HTERT RPE-1 (cell line): ENCODE data around the gene TICAM2.

Experiments
- in situ Hi-C: fragments of 300-500 bp; cut with MboI; formaldehyde crosslinking; loops from 4 replicates; pipeline ENCODE4 v1.14.3; 2020; ENCODE audit warnings: low sequenced_read_pairs

Gene TICAM2

DNA sequence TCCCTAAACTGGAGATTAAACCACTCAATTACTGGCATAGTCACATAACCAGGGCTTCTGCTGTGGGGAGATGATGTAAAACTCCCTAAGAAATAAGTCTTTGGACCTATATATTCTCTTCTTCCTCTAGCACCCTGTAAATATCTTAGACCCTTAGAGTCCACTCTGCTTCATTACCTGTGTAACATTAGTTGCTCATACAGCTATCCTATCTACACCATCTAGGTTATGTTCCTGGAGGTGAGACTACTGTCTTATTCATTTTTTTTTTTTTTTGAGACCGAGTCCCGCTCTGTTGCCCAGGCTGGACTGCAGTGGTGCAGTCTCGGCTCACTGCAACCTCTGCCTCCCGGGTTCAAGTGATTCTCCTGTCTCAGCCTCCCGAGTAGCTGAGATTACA lies 9.6 kb upstream of the TICAM2 start:
- in situ Hi-C loops = no loop called here

DNA sequence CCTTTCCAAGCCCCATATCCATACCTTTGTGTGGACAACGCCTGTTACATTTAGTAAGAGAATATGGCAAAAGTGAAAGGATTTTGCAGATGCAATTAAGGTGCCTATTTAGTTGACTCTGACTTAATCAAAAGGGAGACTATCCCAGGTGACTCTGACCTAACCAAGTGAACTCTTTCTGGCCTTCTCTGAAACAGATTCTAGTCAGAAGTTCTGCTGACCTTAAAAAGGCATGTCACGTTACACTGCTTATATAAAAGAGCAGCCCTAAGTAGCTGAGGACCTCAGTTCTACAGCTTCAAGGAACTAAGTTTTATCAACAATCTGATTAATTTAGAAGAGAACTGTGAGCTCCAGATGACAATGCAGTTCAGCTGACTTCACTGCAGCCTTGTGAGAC lies 5.7 kb upstream of the TICAM2 start:
- in situ Hi-C loops = no loop called here

DNA sequence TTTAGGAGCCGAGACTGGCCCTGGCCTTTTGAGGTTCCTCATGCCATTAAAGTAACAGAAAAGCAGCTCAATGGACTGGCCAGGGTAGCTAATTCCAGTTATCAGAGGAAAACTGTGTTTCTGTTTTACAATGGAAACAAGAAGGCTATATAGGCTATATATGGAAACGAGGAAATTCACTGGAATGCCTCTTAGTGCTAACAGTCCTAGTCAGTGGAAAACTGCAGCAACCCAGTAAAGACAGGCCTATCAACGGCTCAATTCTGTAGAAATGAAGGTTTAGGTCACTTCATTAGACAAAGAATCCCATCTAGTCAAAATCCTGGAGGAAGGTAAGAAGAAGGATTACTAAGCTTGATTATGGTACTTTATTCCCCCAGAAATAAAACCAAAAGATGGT lies 3.2 kb upstream of the TICAM2 start:
- in situ Hi-C loops = no loop called here

DNA sequence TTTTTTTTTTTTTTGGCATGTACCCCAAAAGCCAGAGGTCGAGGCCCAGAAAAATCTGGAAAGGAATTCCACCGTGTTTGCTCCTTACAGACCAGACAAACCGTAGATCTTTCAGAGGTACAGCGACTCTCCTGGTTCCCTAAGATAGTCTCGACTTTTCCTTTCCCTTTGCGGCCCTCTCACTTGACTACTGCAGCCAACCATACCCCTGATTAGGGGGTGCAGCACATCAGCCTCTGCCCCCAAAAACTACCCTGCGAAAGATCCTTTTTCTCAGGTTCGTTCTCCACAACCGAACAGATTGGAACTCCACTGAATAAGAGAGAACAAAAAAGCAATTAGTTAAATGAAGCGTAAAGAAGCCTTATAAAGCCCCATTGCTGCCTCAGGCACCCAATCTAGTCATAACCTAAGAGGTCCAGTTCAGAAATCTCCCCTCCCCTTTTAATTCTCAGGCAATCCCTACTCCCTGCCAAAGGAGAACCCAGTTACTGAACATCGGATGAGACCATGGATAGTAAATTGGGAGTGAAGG lies 379 bp upstream of the TICAM2 start:
- in situ Hi-C loops = no loop called here

DNA sequence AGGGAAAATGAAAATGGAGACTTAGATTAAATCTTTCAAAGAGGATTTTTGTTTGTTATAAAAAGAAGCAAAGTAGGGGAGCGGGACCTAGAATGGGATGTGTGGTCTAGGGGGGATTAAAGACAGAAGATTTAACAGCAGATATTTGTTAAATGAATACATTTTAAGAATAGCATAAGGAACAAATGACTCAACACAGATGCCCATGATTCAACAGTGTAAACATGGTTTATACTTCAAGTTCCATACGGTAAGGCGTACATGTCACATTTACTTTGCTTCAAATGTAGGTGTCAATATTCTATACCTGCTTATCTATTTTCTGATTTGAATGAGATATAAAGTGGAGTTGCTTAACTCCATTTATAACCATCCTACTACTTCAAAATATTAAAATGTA lies 1.5 kb downstream of the TICAM2 start:
- in situ Hi-C loops = no loop called here

DNA sequence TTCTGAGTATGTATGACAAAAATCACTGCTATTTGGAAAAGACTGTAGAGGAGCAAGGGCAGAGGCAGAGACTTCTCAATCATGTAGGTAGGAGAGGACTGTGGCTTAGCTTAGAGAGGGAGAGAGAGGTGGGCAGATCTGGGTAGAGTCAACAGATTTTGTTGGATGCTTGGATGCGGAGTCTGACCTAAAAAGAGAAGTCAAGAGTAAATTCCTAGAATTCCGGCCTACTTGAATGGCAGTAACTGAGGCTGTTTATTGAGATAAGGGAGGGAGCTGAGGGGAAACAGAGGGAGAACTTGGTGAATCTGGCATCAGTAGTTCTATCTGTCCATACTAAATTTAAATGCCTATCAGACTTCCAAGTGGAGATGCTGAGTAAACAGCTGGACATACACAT lies 2.4 kb downstream of the TICAM2 start:
- in situ Hi-C loops = loop anchor here (25.0 kb wide), 1 partner anchor 288 kb away; no protein-coding TSS in a partner anchor

DNA sequence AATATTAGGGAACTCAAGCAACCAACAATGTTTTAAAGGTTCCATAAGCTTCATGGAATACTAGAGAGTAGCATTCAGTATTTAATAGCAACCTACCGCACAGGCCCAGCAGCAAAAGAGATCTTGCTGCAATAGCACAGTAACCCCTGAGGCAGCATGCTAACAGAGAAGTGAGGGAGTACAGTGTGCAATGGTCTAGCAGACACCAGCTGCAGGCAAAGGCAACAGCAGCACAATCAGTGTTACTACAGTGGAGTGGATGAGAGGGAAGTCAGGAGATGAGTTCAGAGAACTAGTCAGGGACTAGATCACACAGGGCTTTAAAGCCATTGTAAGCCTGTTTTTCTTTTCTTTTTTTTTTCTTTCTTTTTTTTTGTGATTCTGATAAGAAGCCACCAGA lies 2.8 kb downstream of the TICAM2 start:
- in situ Hi-C loops = loop anchor here (25.0 kb wide), 1 partner anchor 287 kb away; no protein-coding TSS in a partner anchor

DNA sequence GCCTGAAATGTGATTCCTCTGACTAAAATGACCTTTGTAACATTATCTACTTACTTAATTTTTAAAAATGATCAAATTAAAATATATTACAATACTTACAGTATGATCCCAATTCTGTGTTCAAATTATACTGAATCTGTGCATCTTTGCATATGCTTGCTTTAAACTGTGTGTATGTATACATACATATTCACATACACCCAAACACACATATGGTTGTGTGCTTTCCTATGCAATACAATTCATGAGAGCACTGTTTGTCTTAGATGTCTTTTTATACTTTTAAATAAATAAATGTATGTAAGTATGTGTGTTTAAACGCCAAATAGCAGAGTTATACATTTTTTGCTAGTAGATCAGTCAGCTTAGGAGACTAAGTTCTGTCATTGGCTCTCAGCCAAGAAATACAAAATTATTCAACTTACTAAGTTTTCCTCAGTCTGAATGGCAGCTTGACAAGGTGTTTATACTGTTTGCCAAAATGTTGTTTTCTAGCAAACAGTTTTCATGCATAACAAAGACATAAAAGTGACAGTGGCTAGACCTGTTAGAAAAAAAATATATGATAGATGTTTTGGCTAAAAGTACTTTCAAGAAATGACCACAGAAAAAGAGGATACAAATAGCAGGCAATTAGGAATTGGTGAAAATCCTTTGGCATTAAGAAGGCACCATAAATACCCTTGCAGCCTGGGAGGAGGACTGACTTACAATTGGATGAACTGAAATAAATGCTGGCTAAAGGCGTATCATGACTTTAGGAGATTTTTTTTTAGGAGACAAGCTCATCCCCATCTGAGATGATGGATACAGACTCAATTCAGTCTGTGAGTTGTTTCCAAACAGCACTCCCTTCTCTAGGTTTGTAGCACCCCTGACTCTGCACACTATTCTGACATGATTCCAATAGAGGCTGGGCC lies 7.9 kb downstream of the TICAM2 start:
- in situ Hi-C loops = loop anchor here (25.0 kb wide), 1 partner anchor 282 kb away; no protein-coding TSS in a partner anchor

DNA sequence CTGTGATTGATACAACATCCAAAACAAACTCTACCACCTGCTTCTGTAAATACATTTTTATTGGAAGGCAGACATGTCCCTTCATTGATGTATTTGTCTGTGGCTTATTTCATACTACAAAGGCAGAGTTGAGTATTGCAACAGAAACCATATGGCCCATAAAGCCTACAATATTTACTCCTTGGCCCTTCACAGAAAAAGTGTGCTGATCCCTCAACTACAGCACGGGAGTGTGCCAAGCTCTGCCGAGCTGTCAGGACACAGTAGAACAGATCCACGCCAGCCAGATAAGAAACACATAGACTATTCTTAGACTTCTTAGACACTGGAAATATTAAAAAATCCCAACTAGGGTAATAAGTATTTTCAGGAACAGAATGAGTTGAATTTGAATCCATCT lies 13.2 kb downstream of the TICAM2 start:
- in situ Hi-C loops = loop anchor here (25.0 kb wide), 1 partner anchor 277 kb away; no protein-coding TSS in a partner anchor

DNA sequence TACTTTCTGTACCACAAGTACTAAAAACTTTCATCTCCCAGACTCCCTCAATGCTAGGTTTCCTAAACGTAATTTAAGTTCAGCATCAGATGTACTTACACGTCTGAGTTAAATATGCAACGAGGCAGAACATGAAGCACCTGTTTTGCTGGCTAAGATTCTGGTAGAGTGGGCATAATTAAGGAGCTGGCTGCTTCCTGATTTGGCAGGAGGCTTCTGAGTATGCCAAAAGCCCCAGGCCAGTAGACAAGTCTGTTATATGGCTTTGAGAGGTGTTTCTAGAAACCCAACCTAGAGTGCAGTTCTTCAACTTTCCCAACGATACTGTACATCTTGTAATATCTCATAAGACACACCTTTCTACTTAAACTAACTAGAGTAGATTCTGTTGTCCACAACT lies 13.6 kb downstream of the TICAM2 start:
- in situ Hi-C loops = loop anchor here (25.0 kb wide), 1 partner anchor 276 kb away; no protein-coding TSS in a partner anchor

DNA sequence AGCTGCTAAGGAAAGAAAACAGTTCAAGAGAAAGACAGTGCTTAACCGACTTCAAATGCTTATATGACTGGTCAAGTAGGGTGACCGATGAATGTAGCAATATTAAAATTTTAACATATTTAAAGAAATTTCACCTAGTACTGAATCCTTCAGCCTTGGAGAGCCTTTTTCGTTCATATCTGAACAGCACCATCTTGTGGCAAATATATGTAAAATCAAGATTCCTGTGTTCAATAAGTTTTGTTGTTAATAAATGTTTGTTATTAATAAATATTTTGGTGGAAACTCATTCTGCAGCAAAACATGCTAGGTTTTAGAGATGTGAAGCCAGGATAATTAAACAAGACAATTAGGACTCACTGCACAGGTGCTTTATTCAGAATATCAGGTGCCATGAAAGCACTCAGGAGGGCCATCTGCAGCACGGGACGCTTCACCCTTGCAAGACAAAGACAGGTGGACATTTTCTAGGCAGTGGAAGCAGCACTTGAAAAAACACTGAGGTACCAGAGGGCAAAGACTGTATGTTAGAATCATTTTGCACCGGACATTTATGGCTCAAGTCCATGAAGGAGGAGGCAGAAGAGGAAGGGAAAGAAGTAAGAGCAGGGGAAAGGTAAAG lies 15.6 kb downstream of the TICAM2 start:
- in situ Hi-C loops = loop anchor here (25.0 kb wide), 1 partner anchor 274 kb away; no protein-coding TSS in a partner anchor

DNA sequence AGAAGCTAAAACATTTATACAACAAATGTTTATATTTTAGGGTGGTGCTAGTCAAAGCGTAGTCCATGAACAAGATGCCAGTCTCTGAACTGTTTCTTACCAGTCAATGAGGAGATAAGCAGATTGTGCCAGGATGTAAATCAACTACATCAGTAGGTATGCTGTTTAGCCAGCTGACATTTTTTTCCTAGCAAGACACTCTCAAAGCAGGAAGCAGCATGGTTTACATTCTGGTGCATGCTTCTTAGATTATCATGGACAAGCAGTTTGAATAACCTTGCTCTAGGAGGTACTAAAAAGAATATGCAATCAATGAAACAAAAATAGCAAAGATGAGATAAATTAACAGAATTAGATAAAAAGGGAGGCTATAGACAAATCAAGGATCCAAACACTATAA lies 17.0 kb downstream of the TICAM2 start:
- in situ Hi-C loops = loop anchor here (25.0 kb wide), 1 partner anchor 273 kb away; no protein-coding TSS in a partner anchor

DNA sequence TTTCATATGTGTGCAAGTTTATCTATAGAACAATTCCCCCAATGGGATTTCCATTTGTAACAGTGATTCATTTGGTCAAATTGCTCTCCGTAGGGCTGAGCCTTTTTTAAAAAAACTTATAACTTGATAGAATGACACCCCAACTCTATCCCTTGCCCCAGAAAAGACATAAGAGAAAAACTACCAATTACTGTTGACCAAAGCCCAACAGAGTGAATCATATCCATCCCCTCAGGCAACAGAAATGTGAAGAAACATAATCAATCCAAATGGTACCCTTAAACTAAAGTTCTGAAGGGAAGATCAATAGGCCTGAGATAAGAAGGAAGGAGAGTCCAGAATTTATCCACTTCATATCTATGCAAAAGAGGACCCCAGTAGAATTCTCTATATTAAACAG lies 17.8 kb downstream of the TICAM2 start:
- in situ Hi-C loops = loop anchor here (25.0 kb wide), 1 partner anchor 272 kb away; no protein-coding TSS in a partner anchor

DNA sequence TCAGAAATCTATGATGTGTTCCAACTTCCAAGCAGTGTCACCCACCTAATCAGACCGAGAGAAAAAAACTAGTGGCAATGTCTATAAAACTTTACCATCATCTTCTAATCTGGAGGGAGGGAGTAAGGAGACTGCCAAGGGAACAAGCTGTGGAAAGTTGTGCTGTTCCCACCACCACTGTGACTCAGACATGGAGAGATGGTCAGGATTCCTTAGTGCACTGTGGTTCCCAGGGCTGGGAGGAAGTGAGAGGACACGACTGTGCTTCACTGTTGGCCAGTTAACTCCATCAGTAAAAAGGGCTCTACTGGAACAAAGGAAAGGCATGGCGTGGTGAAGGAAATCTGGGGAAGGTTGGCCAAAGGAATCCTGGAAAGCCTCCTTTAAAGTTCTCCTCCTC lies 18.8 kb downstream of the TICAM2 start:
- in situ Hi-C loops = loop anchor here (25.0 kb wide), 1 partner anchor 271 kb away; no protein-coding TSS in a partner anchor

DNA sequence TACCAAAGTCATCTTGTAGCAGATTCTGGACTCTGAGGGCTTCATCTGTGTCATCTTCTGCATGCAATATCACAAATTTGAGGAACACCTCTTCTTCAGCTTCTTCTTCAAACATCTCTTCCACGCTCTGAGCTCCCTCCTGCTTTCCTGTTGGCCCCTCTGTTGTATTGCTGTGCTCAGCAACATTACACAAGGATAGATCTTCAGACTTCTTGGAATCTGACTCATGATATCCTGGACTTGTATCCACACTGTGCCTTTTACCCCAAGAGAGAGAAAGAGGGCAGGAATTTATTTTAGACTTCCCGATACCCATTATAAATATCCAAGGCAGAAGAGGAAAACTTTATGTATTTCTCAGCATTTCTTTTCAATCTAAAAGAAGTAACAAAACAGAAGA lies 21.3 kb downstream of the TICAM2 start:
- in situ Hi-C loops = loop anchor here (25.0 kb wide), 1 partner anchor 269 kb away; no protein-coding TSS in a partner anchor

DNA sequence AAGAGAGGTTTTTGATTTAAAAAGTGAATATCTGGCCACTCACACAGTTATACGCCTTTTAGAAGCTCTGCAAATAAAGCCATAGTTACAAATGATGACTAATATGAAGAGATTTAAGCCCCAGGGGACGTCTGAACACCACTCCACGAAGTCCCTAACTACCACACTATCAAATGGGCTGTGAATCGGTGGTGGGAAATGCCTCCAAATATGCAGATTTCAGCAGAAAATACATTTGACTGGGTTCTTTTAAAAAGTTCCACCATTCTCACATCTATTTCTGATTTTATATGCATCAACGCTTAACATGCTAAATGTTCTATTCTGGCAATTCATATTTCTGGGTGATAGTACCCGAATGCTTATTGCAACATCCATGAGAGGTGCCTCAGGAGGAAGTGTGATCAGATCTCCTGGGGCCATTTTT lies 22.5 kb downstream of the TICAM2 start:
- in situ Hi-C loops = loop anchor here (25.0 kb wide), 1 partner anchor 267 kb away; no protein-coding TSS in a partner anchor

DNA sequence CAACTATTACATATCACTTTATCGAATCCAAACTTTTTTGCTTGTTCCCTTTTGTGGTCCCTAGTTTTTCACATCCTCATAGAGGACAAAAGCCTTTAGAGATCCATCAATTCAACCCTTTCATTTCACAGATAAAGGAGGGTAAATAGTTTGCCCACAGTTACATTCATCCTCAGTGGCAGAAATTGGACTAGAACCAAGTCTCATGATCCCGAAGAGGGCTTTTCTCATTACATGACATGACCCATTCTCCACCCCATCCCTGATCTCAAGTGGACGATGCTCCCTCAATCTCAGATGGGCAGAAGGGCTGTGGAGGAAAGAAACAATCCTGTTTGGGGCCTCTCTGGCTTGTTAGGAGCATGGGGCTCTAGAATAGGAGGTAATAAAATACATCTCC lies 23.1 kb downstream of the TICAM2 start:
- in situ Hi-C loops = loop anchor here (25.0 kb wide), 1 partner anchor 267 kb away; no protein-coding TSS in a partner anchor

DNA sequence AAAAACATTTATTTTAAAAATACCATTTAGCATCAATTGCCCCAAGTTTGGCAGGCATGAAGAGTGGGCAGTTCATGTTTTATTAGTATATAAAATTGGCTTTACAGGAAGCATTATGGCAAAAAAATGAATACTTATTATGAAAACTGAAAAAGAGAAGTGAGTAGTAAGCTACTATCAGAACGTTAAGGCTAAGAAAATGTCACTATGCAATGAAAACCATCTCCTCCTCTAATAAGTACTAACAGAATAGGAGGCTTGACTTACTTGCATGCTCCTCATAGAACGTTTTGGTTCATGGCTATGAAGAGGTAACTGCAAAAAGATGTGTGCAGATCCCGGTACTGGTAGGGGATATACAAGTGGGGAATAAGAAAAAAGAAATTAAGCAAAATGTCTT lies 23.6 kb downstream of the TICAM2 start:
- in situ Hi-C loops = loop anchor here (25.0 kb wide), 1 partner anchor 266 kb away; no protein-coding TSS in a partner anchor

DNA sequence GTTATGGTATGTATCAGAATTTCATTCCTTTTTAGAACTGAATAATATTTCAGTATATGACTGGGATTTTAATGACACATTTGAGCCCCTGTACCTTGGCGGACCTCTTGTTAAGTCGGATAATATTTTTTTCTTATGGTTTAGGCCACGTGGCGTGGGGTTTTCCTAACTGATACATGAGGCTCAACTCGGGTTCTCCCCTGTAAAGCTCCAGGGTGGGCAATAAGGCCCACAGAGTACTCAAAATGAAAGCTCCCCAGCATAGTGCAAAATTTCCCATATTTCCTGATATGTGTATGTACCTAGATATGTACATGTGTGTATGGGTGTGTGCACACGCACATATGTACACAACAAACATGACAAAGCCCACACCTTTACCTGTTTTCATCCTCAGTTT lies 24.5 kb downstream of the TICAM2 start:
- in situ Hi-C loops = loop anchor here (25.0 kb wide), 1 partner anchor 265 kb away; no protein-coding TSS in a partner anchor

DNA sequence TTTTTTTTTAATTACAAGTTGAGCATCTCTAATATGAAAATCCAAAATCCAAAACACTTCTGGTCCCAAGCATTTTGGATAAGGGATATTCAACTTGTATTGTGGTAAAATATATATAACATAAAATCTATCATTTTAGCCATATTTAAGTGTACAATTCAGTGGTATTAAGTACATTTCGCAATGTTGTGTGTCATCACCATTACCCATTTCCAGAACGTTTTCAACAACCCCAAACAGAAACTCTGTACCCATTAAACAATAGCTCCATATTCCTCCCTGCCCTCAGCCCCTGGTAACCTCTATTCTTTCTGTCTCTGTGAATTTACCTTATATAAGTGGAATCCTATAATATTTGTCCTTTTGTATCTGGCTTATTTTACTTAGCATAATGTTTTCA lies 24.9 kb downstream of the TICAM2 start:
- in situ Hi-C loops = loop anchor here (25.0 kb wide), 1 partner anchor 265 kb away; no protein-coding TSS in a partner anchor
